GM23338 (cell line): Measurements from ENCODE around the gene POU4F3.

Experiments used
- EZH2 ChIP-seq: fragments of 200-600 bp; sonication (generic); IDR thresholded peaks from one replicate; pipeline ENCODE4 v1.8.0; 2017; ENCODE audit warnings: antibody characterized with exemption, mild to moderate bottlenecking, low read depth; ENCODE audit not compliant: unreplicated experiment
- EZH2phosphoT487 ChIP-seq: fragments of 200-600 bp; sonication (generic); IDR thresholded peaks from one replicate; pipeline ENCODE4 v1.8.1; 2018; ENCODE audit warnings: antibody characterized with exemption; ENCODE audit not compliant: unreplicated experiment
- STAT1 ChIP-seq: IDR thresholded peaks from one replicate; pipeline ENCODE4 v1.6.1; 2016; ENCODE audit warnings: antibody characterized with exemption; ENCODE audit not compliant: unreplicated experiment
- ZNF114 ChIP-seq: fragments of 250-450 bp; sonication (Bioruptor Pico); IDR thresholded peaks from 2 replicates; pipeline ENCODE4 v1.5.0; 2020; ENCODE audit warnings: mild to moderate bottlenecking, moderate library complexity
- TF ChIP-seq, protein P1 (sequence below), 2 experiments: fragments of 200-600 bp in 1 of 2; sonication (generic) in 1 of 2; conservative IDR thresholded peaks; 2 replicates each; pipeline versions ENCODE4 v1.5.1 to v1.6.1; 2016 to 2017; ENCODE audit warnings: antibody characterized with exemption in 2 of 2, low read depth in 2 of 2, mild to moderate bottlenecking in 2 of 2, moderate library complexity in 1 of 2

DNA sequence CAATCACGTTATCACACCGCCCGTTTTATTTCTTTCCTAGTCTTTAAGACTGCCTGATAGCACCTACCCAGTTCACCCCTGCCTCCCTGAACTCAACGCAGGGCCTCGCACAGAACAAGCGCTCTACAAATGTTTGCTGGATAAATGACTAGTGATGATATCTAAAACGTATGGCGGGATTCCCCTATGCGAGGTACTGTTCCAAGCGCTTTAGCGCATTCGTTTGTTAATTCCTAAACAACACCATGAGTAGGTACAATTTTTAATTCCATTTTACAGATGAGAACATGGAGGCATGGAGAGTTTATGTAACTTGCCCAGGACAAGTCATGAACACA lies 6.6 kb downstream of the POU4F3 start:
- TF ChIP-seq, protein P1, sequence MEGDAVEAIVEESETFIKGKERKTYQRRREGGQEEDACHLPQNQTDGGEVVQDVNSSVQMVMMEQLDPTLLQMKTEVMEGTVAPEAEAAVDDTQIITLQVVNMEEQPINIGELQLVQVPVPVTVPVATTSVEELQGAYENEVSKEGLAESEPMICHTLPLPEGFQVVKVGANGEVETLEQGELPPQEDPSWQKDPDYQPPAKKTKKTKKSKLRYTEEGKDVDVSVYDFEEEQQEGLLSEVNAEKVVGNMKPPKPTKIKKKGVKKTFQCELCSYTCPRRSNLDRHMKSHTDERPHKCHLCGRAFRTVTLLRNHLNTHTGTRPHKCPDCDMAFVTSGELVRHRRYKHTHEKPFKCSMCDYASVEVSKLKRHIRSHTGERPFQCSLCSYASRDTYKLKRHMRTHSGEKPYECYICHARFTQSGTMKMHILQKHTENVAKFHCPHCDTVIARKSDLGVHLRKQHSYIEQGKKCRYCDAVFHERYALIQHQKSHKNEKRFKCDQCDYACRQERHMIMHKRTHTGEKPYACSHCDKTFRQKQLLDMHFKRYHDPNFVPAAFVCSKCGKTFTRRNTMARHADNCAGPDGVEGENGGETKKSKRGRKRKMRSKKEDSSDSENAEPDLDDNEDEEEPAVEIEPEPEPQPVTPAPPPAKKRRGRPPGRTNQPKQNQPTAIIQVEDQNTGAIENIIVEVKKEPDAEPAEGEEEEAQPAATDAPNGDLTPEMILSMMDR (conservative IDR thresholded peaks at IDR 0.05; ENCODE audit: low read depth in 2 of 2), result no peak
- TF ChIP-seq EZH2phosphoT487, result peak; percentile 76
- TF ChIP-seq STAT1, result no peak
- no peak for TF ChIP-seq ZNF114 (CRISPR knock-in tag)
- peak; percentile 97 for TF ChIP-seq EZH2
